Erythroblast (primary cell): ENCODE data around the gene LHFPL2.

Experiments used
- GATA1 ChIP-seq: IDR thresholded peaks from 2 replicates; pipeline ENCODE4 v1.6.1; 2011; ENCODE audit warnings: low read depth, mild to moderate bottlenecking, control low read depth, low read length, moderate library complexity
- POLR2A ChIP-seq: IDR thresholded peaks from 2 replicates; pipeline ENCODE4 v1.6.1; 2011; ENCODE audit warnings: mild to moderate bottlenecking, low read length

GRCh38 chr5:78591138-78591612, 57.4 kb downstream of the LHFPL2 start:
- TF ChIP-seq POLR2A (no peak), GATA1 (no peak)
